Endodermal cell (in vitro differentiated cells): ENCODE data around the gene AKAP5. TPM values are rescaled to one million over a fixed set of nuclear protein-coding genes. Genes with fewer than 3 reads are reported as not detected.

ENCODE experiments used
- DNase-seq: peaks from one replicate; pipeline ENCODE4 v3.0.0-alpha.2; 2017
- H3K27ac ChIP-seq: 2 replicates; pipeline ENCODE4 v1.5.1; 2013; ENCODE audit warnings: mild to moderate bottlenecking, low read depth, low read length, moderate library complexity
- H3K27me3 ChIP-seq: 2 replicates; pipeline ENCODE4 v1.6.1; 2013; ENCODE audit warnings: mild to moderate bottlenecking, low read length, moderate library complexity; ENCODE audit not compliant: insufficient read depth, control insufficient read depth, poor library complexity, severe bottlenecking
- H3K36me3 ChIP-seq: 2 replicates; pipeline ENCODE4 v1.7.0; 2013; ENCODE audit warnings: mild to moderate bottlenecking, low read length, moderate library complexity; ENCODE audit not compliant: control insufficient read depth, insufficient read depth
- H3K4me1 ChIP-seq: one replicate; pipeline ENCODE4 v1.7.0; 2013; ENCODE audit warnings: low read length; ENCODE audit not compliant: control insufficient read depth, insufficient read depth
- H3K4me3 ChIP-seq: 2 replicates; pipeline ENCODE4 v1.5.1; 2013; ENCODE audit warnings: mild to moderate bottlenecking, low read length, moderate library complexity
- H3K9ac ChIP-seq: 2 replicates; pipeline ENCODE4 v1.6.1; 2013; ENCODE audit warnings: mild to moderate bottlenecking, low read length, moderate library complexity; ENCODE audit not compliant: poor library complexity, severe bottlenecking; ENCODE audit errors: extremely low read depth
- H3K9me3 ChIP-seq: 2 replicates; pipeline ENCODE4 v1.6.1; 2013; ENCODE audit warnings: mild to moderate bottlenecking, low read length, moderate library complexity; ENCODE audit not compliant: control insufficient read depth
- H3K27ac Mint-ChIP-seq: 2 replicates; pipeline ENCODE4 v1.8.0; 2020; ENCODE audit warnings: mixed read lengths
- H3K27me3 Mint-ChIP-seq: 2 replicates; pipeline ENCODE4 v1.8.0; 2021; ENCODE audit warnings: mild to moderate bottlenecking, mixed read lengths; ENCODE audit not compliant: insufficient read depth
- H3K36me3 Mint-ChIP-seq: 2 replicates; pipeline ENCODE4 v1.8.0; 2020; ENCODE audit warnings: low read depth, mixed read lengths
- H3K4me1 Mint-ChIP-seq: 2 replicates; pipeline ENCODE4 v1.8.0; 2020; ENCODE audit warnings: mixed read lengths
- H3K4me3 Mint-ChIP-seq: 2 replicates; pipeline ENCODE4 v1.8.0; 2020; ENCODE audit warnings: mild to moderate bottlenecking, moderate library complexity, mixed read lengths
- H3K9me3 Mint-ChIP-seq: 2 replicates; pipeline ENCODE4 v1.8.0; 2020; ENCODE audit warnings: mild to moderate bottlenecking, mixed read lengths
- CTCF ChIP-seq: fragments of 200-600 bp; sonication (generic); conservative IDR thresholded peaks from 2 replicates; pipeline ENCODE4 v1.5.0; 2021; ENCODE audit warnings: antibody characterized with exemption, mild to moderate bottlenecking
- WGBS, 2 experiments: methylation state at CpG; one replicate each; pipeline versions ENCODE4 v1.1.5 to v1.1.7; 2013; ENCODE audit warnings: missing lambda C conversion rate in 2 of 2, mixed read lengths in 1 of 2; ENCODE audit not compliant: insufficient coverage in 1 of 2, insufficient read length in 1 of 2; 5-methylcytosine and 5-hydroxymethylcytosine counted together
- total RNA-seq, 2 donors: library from RNA; stranded (reverse); fragmentation: NEBNext Ultra II Directional in 1 of 2; extraction: Animal tissue kit (Norgen Biotek cat#: 25700) in 1 of 2; gene quantifications; 2 replicates in 1 of 2; 3 replicates in 1 of 2; pipeline ENCODE4 v1.2.1, GENCODE V29; 2021

Gene AKAP5
- total RNA-seq, 2 donors from 2014 or later = 1.3 to 2.0 TPM

GRCh38 chr14:64495252-64495651 is 30.0 kb downstream of the AKAP5 start:
- H3K4me3 Mint-ChIP-seq = no peak overlapping the region
- no peaks in the 10 kb centered on the region for H3K27me3 Mint-ChIP-seq
- H3K36me3 Mint-ChIP-seq = peaks cover 32% of the 10 kb centered on the region

GRCh38 chr14:64496764-64497163 is 31.5 kb downstream of the AKAP5 start:
- Histone ChIP-seq H3K4me1 (peaks cover 6% of the 10 kb centered on the region), H3K27me3 (no peaks in the 10 kb centered on the region), H3K27ac (no peak overlapping the region), H3K4me3 (no peak overlapping the region), H3K9me3 (no peaks in the 10 kb centered on the region), H3K9ac (no peak overlapping the region), H3K36me3 (peaks cover 9% of the 10 kb centered on the region)
- Mint-ChIP-seq H3K27me3 (no peaks in the 10 kb centered on the region), H3K9me3 (no peaks in the 10 kb centered on the region), H3K36me3 (peaks cover 22% of the 10 kb centered on the region), H3K4me3 (no peak overlapping the region), H3K27ac (no peak overlapping the region), H3K4me1 (peaks cover 11% of the 10 kb centered on the region)
- no peak for TF ChIP-seq CTCF
- no peak for DNase-seq

More at GRCh38 chr14:64495252-64495651, 30.0 kb downstream of the AKAP5 start:
- H3K9me3 Mint-ChIP-seq = no peaks in the 10 kb centered on the region
- H3K27ac Mint-ChIP-seq = no peak overlapping the region
- no peak for TF ChIP-seq CTCF
- Histone ChIP-seq H3K4me1 (no peaks in the 10 kb centered on the region), H3K9ac (no peak overlapping the region), H3K9me3 (no peaks in the 10 kb centered on the region), H3K27ac (no peak overlapping the region), H3K36me3 (peaks cover 10% of the 10 kb centered on the region), H3K27me3 (no peaks in the 10 kb centered on the region), H3K4me3 (no peak overlapping the region)
- DNase-seq = no peak
- peaks cover 6% of the 10 kb centered on the region for H3K4me1 Mint-ChIP-seq

GRCh38 chr14:64500088-64500487 is 34.8 kb downstream of the AKAP5 start:
- TF ChIP-seq CTCF = no peak
- Histone ChIP-seq H3K27me3 (no peaks in the 10 kb centered on the region), H3K9me3 (no peaks in the 10 kb centered on the region), H3K9ac (no peak overlapping the region), H3K4me3 (no peak overlapping the region), H3K4me1 (peaks cover 12% of the 10 kb centered on the region), H3K36me3 (peaks cover 4% of the 10 kb centered on the region), H3K27ac (no peak overlapping the region)
- WGBS, 2 experiments = 100% methylated on average over 1 of the region's 1 CpG; no CpG with 5 or more reads in 1 of the 2 experiments
- H3K27me3 Mint-ChIP-seq = no peaks in the 10 kb centered on the region
- no peaks in the 10 kb centered on the region for H3K9me3 Mint-ChIP-seq
- DNase-seq = no peak
- H3K4me3 Mint-ChIP-seq = no peak overlapping the region
- peaks cover 22% of the 10 kb centered on the region for H3K36me3 Mint-ChIP-seq
- peaks cover 23% of the 10 kb centered on the region for H3K4me1 Mint-ChIP-seq
- no peak overlapping the region for H3K27ac Mint-ChIP-seq
